MM.1S (cell line): ENCODE results near the gene ZNF501.

ENCODE experiments used
- DNase-seq: peaks from one replicate; pipeline ENCODE4 v3.0.0-alpha.2; 2015
- H2AFZ ChIP-seq: fragments of 300-600 bp; sonication (generic); 2 replicates; pipeline ENCODE4 v1.6.0; 2016; ENCODE audit warnings: antibody characterized with exemption, low read length
- H3F3A ChIP-seq: fragments of 300-600 bp; sonication (generic); 2 replicates; pipeline ENCODE4 v1.6.1; 2016; ENCODE audit warnings: mild to moderate bottlenecking, antibody characterized with exemption, low read length, moderate library complexity, mixed read lengths; ENCODE audit not compliant: insufficient read depth
- H3K27ac ChIP-seq: fragments of 300-600 bp; sonication (generic); 2 replicates; pipeline ENCODE4 v1.5.1; 2016; ENCODE audit warnings: mild to moderate bottlenecking, low read length
- H3K27me3 ChIP-seq: fragments of 300-600 bp; sonication (generic); replicated peaks from 2 replicates; pipeline ENCODE4 v1.6.0; 2016; ENCODE audit warnings: low read length; ENCODE audit not compliant: insufficient read depth
- H3K36me3 ChIP-seq: fragments of 300-600 bp; sonication (generic); replicated peaks from 2 replicates; pipeline ENCODE4 v1.6.1; 2016; ENCODE audit warnings: mild to moderate bottlenecking, low read length, mixed read lengths; ENCODE audit not compliant: insufficient read depth
- H3K4me1 ChIP-seq: fragments of 300-600 bp; sonication (generic); 2 replicates; pipeline ENCODE4 v1.6.1; 2016; ENCODE audit warnings: low read length, mixed read lengths
- H3K4me2 ChIP-seq: fragments of 300-600 bp; sonication (generic); 2 replicates; pipeline ENCODE4 v1.6.0; 2016; ENCODE audit warnings: low read depth, low read length
- H3K4me3 ChIP-seq: fragments of 300-600 bp; sonication (generic); 2 replicates; pipeline ENCODE4 v1.5.1; 2016; ENCODE audit warnings: low read length, mixed read lengths
- H3K79me2 ChIP-seq: fragments of 300-600 bp; sonication (generic); 2 replicates; pipeline ENCODE4 v1.6.1; 2016; ENCODE audit warnings: mixed run types, low read length, mixed read lengths
- H3K9ac ChIP-seq: fragments of 300-600 bp; sonication (generic); 2 replicates; pipeline ENCODE4 v1.6.1; 2016; ENCODE audit warnings: low read length, mixed read lengths
- H3K9me2 ChIP-seq: fragments of 300-600 bp; sonication (generic); replicated peaks from 2 replicates; pipeline ENCODE4 v1.6.1; 2016; ENCODE audit warnings: mild to moderate bottlenecking, low read length, mixed read lengths; ENCODE audit not compliant: insufficient read depth
- H3K9me3 ChIP-seq: fragments of 300-600 bp; sonication (generic); replicated peaks from 2 replicates; pipeline ENCODE4 v1.6.1; 2016; ENCODE audit warnings: mild to moderate bottlenecking, low read length, mixed read lengths; ENCODE audit not compliant: insufficient read depth
- H4K20me1 ChIP-seq: fragments of 300-600 bp; sonication (generic); 2 replicates; pipeline ENCODE4 v1.6.1; 2016; ENCODE audit warnings: mild to moderate bottlenecking, low read length, moderate library complexity, mixed read lengths; ENCODE audit not compliant: insufficient read depth
- EZH2 ChIP-seq: fragments of 300-600 bp; sonication (generic); optimal IDR thresholded peaks from 2 replicates; pipeline ENCODE3; 2017; ENCODE audit warnings: low read depth, mild to moderate bottlenecking, antibody characterized with exemption, low read length, mixed read lengths
- EZH2phosphoT487 ChIP-seq: fragments of 300-600 bp; sonication (generic); IDR thresholded peaks from 2 replicates; pipeline ENCODE4 v1.6.1; 2018; ENCODE audit warnings: antibody characterized with exemption, low read length
- TF ChIP-seq, protein P1 (sequence below): fragments of 300-600 bp; sonication (generic); IDR thresholded peaks from 2 replicates; pipeline ENCODE4 v1.5.1; 2016; ENCODE audit warnings: antibody characterized with exemption, low read length, mixed read lengths

ZNF501 gene

DNA sequence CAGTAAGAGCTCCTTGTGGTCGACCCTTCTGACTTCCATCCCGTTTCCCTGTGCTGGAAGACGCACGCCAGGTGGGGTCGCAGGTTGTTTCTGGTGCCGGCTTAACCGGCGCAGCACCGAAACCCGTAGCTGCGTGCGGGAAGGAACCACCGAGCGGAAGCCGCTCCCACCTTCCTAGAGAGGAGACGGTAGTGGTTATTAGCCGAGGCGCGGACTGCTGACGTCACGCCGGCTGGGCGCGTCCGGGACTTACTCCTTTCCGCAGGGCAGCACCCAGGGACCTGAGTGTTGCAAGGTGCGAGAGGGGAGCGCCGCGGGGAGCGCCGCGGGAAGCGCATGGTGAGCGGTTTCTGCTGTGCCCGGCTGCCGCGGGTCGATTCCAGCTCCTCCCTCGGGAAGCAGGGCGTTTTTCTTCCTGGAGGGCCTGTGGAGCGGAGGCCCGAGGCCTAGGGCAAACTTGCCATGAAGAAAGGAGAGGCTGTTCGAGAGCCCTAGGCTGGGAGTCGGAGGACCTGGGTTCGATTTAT, at the start of gene ZNF501:
Gene ZNF501, plus strand, starts transcription at position 252 of the 527 bp plus-strand sequence. CDS start 4,787 bp downstream, outside the sequence.
- Histone ChIP-seq H3F3A (no peaks in the 10 kb centered on the region), H3K4me3 (peak within 1 kb of the TSS; percentile 86), H3K4me2 (peak within 1 kb of the TSS; percentile 68), H3K9me3 (no peaks in the 10 kb centered on the region), H3K4me1 (0 out of 2 replicates have a peak, but pooled peaks cover 3% of the 10 kb centered on the region), H3K27ac (peak within 1 kb of the TSS; percentile 10; the same call in 1 of the 2 replicates), H4K20me1 (no peaks in the 10 kb centered on the region), H3K9me2 (no peaks in the 10 kb centered on the region), H3K36me3 (peaks cover 4% of the 10 kb centered on the region), H3K27me3 (no peaks in the 10 kb centered on the region), H3K79me2 (no peaks in the 10 kb centered on the region), H3K9ac (peak within 1 kb of the TSS; percentile 57), H2AFZ (peak within 1 kb of the TSS; percentile 97)
- peak; percentile 93 for DNase-seq
- no peak for TF ChIP-seq EZH2
- TF ChIP-seq, protein P1, sequence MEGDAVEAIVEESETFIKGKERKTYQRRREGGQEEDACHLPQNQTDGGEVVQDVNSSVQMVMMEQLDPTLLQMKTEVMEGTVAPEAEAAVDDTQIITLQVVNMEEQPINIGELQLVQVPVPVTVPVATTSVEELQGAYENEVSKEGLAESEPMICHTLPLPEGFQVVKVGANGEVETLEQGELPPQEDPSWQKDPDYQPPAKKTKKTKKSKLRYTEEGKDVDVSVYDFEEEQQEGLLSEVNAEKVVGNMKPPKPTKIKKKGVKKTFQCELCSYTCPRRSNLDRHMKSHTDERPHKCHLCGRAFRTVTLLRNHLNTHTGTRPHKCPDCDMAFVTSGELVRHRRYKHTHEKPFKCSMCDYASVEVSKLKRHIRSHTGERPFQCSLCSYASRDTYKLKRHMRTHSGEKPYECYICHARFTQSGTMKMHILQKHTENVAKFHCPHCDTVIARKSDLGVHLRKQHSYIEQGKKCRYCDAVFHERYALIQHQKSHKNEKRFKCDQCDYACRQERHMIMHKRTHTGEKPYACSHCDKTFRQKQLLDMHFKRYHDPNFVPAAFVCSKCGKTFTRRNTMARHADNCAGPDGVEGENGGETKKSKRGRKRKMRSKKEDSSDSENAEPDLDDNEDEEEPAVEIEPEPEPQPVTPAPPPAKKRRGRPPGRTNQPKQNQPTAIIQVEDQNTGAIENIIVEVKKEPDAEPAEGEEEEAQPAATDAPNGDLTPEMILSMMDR, result no peak
- TF ChIP-seq EZH2phosphoT487, result no peak

DNA sequence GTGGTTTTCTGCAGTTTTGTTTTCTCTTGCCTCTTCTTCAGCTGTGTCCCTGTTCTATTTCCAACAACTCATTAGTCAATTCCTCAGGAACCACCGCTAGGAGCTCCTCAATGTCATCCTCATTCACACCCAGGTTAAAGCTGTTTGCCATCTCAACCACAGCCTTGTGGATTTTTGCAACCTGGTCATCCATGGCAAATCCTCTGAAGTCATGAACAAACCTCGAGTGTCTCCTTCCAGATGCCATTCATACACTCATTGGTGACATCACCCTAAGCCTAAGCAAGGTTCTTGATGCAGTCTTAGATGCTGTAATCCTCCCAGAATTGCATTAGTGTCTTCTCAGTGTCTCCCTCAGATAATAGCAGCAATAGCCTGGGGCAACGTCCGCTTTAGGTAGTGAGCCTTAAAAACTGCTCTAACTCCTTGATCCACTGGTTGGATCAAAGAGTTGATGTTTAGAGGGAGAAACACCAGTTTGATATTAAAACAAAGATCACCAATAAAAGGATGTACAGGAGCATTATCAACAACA, 48.4 kb upstream of the ZNF501 start:
- no peak for DNase-seq
- no peak overlapping the region for H3K27ac ChIP-seq
- H4K20me1 ChIP-seq, result no peaks in the 10 kb centered on the region
- no peak overlapping the region for H3K4me3 ChIP-seq
- H3K4me2 ChIP-seq, result no peak overlapping the region
- no peaks in the 10 kb centered on the region for H3K79me2 ChIP-seq
- no peak overlapping the region for H2AFZ ChIP-seq
- H3K9me2 ChIP-seq, result no peaks in the 10 kb centered on the region
- peaks cover 3% of the 10 kb centered on the region; the same call in 1 of the 2 replicates for H3K4me1 ChIP-seq
- H3K9ac ChIP-seq, result no peak overlapping the region
- TF ChIP-seq, protein P1, result no peak
- no peak for TF ChIP-seq EZH2
- no peak for TF ChIP-seq EZH2phosphoT487
- no peaks in the 10 kb centered on the region for H3F3A ChIP-seq
- no peaks in the 10 kb centered on the region for H3K36me3 ChIP-seq
- no peaks in the 10 kb centered on the region for H3K27me3 ChIP-seq
- H3K9me3 ChIP-seq, result no peaks in the 10 kb centered on the region

DNA sequence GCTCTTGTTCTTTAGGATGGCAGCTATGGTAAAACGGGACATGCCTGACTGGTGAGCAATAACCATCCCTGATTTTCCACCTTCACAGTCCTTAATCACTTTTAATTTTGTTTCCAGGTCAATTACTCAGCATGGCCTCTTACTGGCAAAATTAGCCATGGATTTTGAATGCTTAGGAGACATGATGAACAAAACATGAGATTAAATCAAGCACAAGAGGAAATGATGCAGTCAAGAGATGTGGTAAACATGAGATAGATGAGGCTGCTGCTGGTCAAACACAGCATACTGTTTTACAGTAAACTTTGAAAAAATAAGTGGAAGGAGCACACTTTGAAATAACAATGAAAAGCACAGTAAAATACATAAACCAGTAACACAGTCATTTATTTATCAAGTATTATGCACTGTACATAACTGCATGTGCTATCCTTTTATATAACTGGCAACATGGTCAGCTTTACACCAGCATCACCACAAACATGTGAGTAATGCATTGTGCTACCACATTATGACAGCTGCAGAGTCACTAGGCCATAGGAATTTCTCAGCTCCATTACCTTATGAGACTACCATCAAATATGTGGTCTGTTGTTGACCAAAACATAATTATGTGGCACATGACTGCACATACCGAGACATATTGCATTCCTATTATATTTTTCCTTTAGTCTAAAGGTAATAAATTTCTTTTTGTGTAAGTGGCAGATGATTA, 47.1 kb upstream of the ZNF501 start:
- Histone ChIP-seq H3K4me1 (peaks cover 3% of the 10 kb centered on the region; the same call in 1 of the 2 replicates), H3K4me3 (no peak overlapping the region), H2AFZ (no peak overlapping the region), H3K9ac (no peak overlapping the region), H3K36me3 (no peaks in the 10 kb centered on the region), H3K9me2 (no peaks in the 10 kb centered on the region), H3K4me2 (no peak overlapping the region), H3K27me3 (no peaks in the 10 kb centered on the region), H3F3A (no peaks in the 10 kb centered on the region), H3K79me2 (no peaks in the 10 kb centered on the region), H3K9me3 (no peaks in the 10 kb centered on the region), H3K27ac (no peak overlapping the region), H4K20me1 (no peaks in the 10 kb centered on the region)
- DNase-seq, result no peak
- no peak for TF ChIP-seq EZH2phosphoT487
- TF ChIP-seq EZH2, result no peak
- TF ChIP-seq, protein P1, result no peak
